C4-2B (cell line): ENCODE results near the gene RPL4.
"Not testable (repeated sequence)": the region's sequence is repeated elsewhere in the genome, so short reads cannot be mapped to it uniquely, and the experiment has no call there.

Experiments used
- ZFX ChIP-seq: fragments of 450-650 bp; IDR thresholded peaks from 2 replicates; pipeline ENCODE4 v1.6.1; 2017
- TF ChIP-seq, protein P1 (sequence below): fragments of 450-650 bp; conservative IDR thresholded peaks from 2 replicates; pipeline ENCODE4 v1.5.1; 2017; ENCODE audit warnings: mild to moderate bottlenecking

DNA sequence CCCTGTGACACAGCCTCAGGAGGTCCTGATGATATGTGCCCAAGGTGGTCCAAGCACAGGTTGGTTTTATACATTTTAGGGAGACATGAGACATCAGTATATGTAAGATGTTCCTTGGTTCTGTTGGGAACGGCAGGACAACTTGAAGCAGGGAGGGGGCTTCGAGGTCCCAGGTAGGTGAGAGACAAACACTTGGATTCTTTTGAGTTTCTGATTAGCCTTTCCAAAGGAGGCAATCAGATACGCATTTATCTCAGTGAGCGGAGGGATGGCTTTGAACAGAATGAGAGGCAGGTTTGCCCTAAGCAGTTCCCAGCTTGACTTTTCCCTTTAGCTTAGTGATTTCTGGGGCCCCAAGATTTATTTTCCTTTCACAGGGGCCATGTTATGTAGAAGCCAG lies 33.8 kb downstream of the RPL4 start:
- TF ChIP-seq, protein P1, sequence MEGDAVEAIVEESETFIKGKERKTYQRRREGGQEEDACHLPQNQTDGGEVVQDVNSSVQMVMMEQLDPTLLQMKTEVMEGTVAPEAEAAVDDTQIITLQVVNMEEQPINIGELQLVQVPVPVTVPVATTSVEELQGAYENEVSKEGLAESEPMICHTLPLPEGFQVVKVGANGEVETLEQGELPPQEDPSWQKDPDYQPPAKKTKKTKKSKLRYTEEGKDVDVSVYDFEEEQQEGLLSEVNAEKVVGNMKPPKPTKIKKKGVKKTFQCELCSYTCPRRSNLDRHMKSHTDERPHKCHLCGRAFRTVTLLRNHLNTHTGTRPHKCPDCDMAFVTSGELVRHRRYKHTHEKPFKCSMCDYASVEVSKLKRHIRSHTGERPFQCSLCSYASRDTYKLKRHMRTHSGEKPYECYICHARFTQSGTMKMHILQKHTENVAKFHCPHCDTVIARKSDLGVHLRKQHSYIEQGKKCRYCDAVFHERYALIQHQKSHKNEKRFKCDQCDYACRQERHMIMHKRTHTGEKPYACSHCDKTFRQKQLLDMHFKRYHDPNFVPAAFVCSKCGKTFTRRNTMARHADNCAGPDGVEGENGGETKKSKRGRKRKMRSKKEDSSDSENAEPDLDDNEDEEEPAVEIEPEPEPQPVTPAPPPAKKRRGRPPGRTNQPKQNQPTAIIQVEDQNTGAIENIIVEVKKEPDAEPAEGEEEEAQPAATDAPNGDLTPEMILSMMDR, result not testable (repeated sequence)
- not testable (repeated sequence) for TF ChIP-seq ZFX
